DND-41 (cell line): Measurements from ENCODE around the gene ALDH3B1.

ENCODE experiments used
- ATAC-seq: fragments of 200-7000 bp; cut with Tn5 transposase; 3 replicates; pipeline ENCODE4 v1.9.1; 2021; ENCODE audit warnings: low read depth; ENCODE audit not compliant: insufficient read depth
- DNase-seq: peaks from one replicate; pipeline ENCODE4 v3.0.0-alpha.2; 2020
- H2AFZ ChIP-seq: 2 replicates; pipeline ENCODE4 v1.6.0; 2012; ENCODE audit warnings: low read depth, low read length
- H3K27ac ChIP-seq: 2 replicates; pipeline ENCODE4 v1.5.1; 2012; ENCODE audit warnings: low read length, inconsistent platforms
- H3K27me3 ChIP-seq: fragments of 200-600 bp; sonication (generic); 2 replicates; pipeline ENCODE4 v1.6.0; 2012; ENCODE audit warnings: low read length, mild to moderate bottlenecking, inconsistent platforms; ENCODE audit not compliant: insufficient read depth, poor library complexity
- H3K36me3 ChIP-seq: 2 replicates; pipeline ENCODE4 v1.5.1; 2012; ENCODE audit warnings: low read length, inconsistent platforms; ENCODE audit not compliant: insufficient read depth
- H3K4me1 ChIP-seq: 2 replicates; pipeline ENCODE4 v1.5.1; 2012; ENCODE audit warnings: mild to moderate bottlenecking, low read length; ENCODE audit not compliant: insufficient read depth
- H3K4me2 ChIP-seq: 2 replicates; pipeline ENCODE4 v1.6.0; 2012; ENCODE audit warnings: mild to moderate bottlenecking, moderate library complexity, low read length, inconsistent platforms; ENCODE audit not compliant: insufficient read depth
- H3K4me3 ChIP-seq, 2 experiments: fragments of 200-600 bp in 1 of 2; shearing (Covaris generic) in 1 of 2; 2 replicates each; pipeline ENCODE4 v1.5.1; 2012 to 2016; ENCODE audit warnings: inconsistent platforms in 2 of 2, low read length in 2 of 2, mild to moderate bottlenecking in 2 of 2, low read depth in 1 of 2, moderate library complexity in 1 of 2
- H3K79me2 ChIP-seq: 2 replicates; pipeline ENCODE4 v1.6.0; 2012; ENCODE audit warnings: low read length, inconsistent platforms; ENCODE audit not compliant: insufficient read depth
- H3K9ac ChIP-seq: 2 replicates; pipeline ENCODE4 v1.6.0; 2012; ENCODE audit warnings: low read depth, mild to moderate bottlenecking, inconsistent platforms, low read length, moderate library complexity
- H3K9me3 ChIP-seq: 2 replicates; pipeline ENCODE4 v1.5.1; 2012; ENCODE audit warnings: low read length, moderate library complexity, mild to moderate bottlenecking, inconsistent platforms; ENCODE audit not compliant: insufficient read depth, severe bottlenecking
- H4K20me1 ChIP-seq: 2 replicates; pipeline ENCODE4 v1.6.0; 2012; ENCODE audit warnings: low read length; ENCODE audit not compliant: insufficient read depth
- EZH2 ChIP-seq: IDR thresholded peaks from 3 replicates; pipeline ENCODE4 v1.6.1; 2012; ENCODE audit warnings: borderline replicate concordance, low read depth, mild to moderate bottlenecking, moderate library complexity, low read length, inconsistent platforms; ENCODE audit not compliant: severe bottlenecking
- TF ChIP-seq, protein P1 (sequence below): IDR thresholded peaks from 2 replicates; pipeline ENCODE4 v1.5.1; 2012; ENCODE audit warnings: borderline replicate concordance, low read length, moderate library complexity, mild to moderate bottlenecking; ENCODE audit not compliant: poor library complexity, severe bottlenecking; ENCODE audit errors: extremely low read depth

ALDH3B1 gene

DNA sequence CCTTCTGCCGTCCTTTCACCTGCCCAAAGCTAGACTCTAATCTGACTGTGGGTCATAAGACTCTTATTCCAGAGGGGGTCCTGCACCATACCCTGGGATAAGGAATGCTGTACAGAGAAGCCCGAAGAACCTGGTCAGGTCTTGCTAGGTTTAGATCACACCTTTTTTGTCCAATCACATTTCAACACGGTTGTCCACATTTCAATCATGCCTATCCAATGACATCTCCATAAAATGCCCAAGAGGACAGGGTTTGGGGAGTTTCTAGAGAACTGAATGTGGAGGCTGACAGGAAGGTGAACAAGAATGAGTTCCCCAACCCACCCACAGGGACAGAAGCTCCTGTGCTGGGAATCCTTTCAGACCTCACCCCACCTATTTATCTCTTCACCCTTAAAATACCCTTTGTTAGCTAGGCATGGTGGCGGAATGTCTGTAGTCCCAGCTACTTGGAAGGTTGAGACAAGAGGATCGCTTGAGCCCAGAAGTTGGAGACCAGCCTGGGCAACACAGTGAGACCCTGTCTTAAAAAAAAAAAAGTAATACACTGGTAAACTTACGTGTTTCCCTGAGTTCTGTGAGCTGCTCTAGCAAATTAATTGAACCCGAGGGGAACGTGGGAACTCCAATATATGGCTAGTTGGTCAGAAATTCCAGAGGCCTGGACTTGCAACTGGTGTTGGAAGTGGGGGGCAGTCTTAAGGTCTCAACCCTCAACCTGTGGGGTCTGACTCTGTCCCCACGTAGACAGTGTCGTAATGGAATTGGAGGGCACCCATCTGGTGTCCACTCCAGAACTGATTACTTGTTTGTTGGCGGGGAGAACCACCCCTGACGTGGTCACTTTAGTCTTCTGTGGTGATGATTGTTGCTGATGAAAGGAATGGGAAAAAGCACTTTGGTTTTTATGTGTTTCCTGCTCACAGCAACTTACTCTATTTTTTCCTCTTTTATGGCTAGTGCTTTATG lies 46.5 kb downstream of the ALDH3B1 start:
- Histone ChIP-seq H3K4me3 (no peak overlapping the region), H3K27ac (no peak overlapping the region), H3K27me3 (no peaks in the 10 kb centered on the region), H3K4me2 (no peak overlapping the region), H3K79me2 (no peaks in the 10 kb centered on the region), H3K4me1 (no peaks in the 10 kb centered on the region), H3K36me3 (peaks cover 17% of the 10 kb centered on the region), H3K9ac (no peak overlapping the region), H4K20me1 (0 out of 2 replicates have a peak, but pooled peaks cover 2% of the 10 kb centered on the region), H3K9me3 (no peaks in the 10 kb centered on the region), H2AFZ (no peak overlapping the region)
- ATAC-seq (no peak), DNase-seq (no peak)
- TF ChIP-seq, protein P1, sequence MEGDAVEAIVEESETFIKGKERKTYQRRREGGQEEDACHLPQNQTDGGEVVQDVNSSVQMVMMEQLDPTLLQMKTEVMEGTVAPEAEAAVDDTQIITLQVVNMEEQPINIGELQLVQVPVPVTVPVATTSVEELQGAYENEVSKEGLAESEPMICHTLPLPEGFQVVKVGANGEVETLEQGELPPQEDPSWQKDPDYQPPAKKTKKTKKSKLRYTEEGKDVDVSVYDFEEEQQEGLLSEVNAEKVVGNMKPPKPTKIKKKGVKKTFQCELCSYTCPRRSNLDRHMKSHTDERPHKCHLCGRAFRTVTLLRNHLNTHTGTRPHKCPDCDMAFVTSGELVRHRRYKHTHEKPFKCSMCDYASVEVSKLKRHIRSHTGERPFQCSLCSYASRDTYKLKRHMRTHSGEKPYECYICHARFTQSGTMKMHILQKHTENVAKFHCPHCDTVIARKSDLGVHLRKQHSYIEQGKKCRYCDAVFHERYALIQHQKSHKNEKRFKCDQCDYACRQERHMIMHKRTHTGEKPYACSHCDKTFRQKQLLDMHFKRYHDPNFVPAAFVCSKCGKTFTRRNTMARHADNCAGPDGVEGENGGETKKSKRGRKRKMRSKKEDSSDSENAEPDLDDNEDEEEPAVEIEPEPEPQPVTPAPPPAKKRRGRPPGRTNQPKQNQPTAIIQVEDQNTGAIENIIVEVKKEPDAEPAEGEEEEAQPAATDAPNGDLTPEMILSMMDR: no peak
- TF ChIP-seq EZH2: no peak

DNA sequence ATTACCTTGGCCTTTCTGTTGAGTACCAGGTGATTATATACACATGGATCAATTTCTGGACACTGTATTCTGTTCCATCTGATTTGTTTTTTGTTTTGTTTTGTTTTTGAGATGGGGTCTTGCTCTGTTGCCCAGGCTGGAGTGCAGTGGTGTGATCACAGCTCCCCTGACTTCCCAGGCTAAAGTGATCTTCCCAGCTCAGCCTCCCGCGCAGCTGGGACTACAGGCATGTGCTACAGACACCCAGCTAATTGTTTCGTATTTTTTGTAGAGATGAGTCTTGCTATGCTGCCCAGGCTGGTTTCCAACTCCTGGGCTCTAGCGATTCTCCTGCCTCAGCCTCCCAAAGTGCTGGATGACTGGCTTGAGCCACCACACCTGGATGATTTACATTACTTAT lies 47.7 kb downstream of the ALDH3B1 start:
- 0 out of 2 replicates have a peak, but pooled peaks cover 2% of the 10 kb centered on the region for H4K20me1 ChIP-seq
- no peak overlapping the region for H3K27ac ChIP-seq
- no peak for ATAC-seq
- H3K79me2 ChIP-seq: no peaks in the 10 kb centered on the region
- TF ChIP-seq, protein P1: no peak
- TF ChIP-seq EZH2: no peak
- no peak overlapping the region for H3K9ac ChIP-seq
- no peaks in the 10 kb centered on the region for H3K27me3 ChIP-seq
- H3K4me2 ChIP-seq: no peak overlapping the region
- no peak overlapping the region for H2AFZ ChIP-seq
- peaks cover 29% of the 10 kb centered on the region for H3K36me3 ChIP-seq
- no peak overlapping the region for H3K4me3 ChIP-seq
- DNase-seq: no peak
- H3K4me1 ChIP-seq: no peaks in the 10 kb centered on the region
- no peaks in the 10 kb centered on the region for H3K9me3 ChIP-seq

DNA sequence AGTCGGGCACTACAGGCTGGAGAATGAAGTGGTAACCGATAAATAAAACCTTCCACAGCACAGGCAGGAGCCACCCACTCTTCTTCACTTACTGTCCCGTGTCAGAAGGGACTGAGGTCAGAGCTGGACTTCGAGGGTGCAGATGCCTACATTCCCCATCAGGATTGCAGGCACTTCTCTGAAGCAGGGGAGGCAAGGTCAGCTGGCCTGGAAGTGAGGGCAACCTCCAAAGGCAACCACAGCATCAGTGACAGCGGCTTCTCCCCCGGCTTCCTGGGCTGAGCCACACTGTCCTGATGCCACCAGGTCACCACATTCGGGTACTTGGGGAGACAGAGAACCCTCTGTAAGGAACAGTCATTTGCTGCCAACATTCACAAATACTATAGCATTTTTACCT lies 51.4 kb downstream of the ALDH3B1 start:
- no peak overlapping the region for H3K27ac ChIP-seq

More for the DNA sequence above, 51.4 kb downstream of the ALDH3B1 start:
- TF ChIP-seq EZH2: no peak
- TF ChIP-seq, protein P1: no peak
- Histone ChIP-seq H3K36me3 (peaks cover 57% of the 10 kb centered on the region), H3K9me3 (no peaks in the 10 kb centered on the region), H4K20me1 (0 out of 2 replicates have a peak, but pooled peaks cover 2% of the 10 kb centered on the region), H2AFZ (no peak overlapping the region), H3K4me1 (no peaks in the 10 kb centered on the region), H3K4me2 (no peak overlapping the region), H3K4me3 (no peak overlapping the region), H3K27me3 (no peaks in the 10 kb centered on the region), H3K9ac (no peak overlapping the region), H3K79me2 (no peaks in the 10 kb centered on the region)
- DNase-seq: no peak
- no peak for ATAC-seq
